H9 (cell line): ENCODE results near the gene VRK1. TPM values are rescaled to one million over a fixed set of nuclear protein-coding genes. Genes with fewer than 3 reads are reported as not detected.

ENCODE experiments used
- DNase-seq: peaks from one replicate; pipeline ENCODE4 v3.0.0-alpha.2; 2017
- H2AFZ ChIP-seq: one replicate; pipeline ENCODE4 v1.6.1; 2013; ENCODE audit warnings: mild to moderate bottlenecking, low read length, control low read depth, moderate library complexity
- H2AK5ac ChIP-seq: 2 replicates; pipeline ENCODE4 v1.6.1; 2013; ENCODE audit warnings: low read length, control low read depth, mixed read lengths; ENCODE audit not compliant: insufficient read length
- H2BK120ac ChIP-seq: one replicate; pipeline ENCODE4 v1.6.1; 2013; ENCODE audit warnings: low read depth, mild to moderate bottlenecking, low read length, control low read depth, inconsistent platforms; ENCODE audit not compliant: poor library complexity, severe bottlenecking
- H2BK12ac ChIP-seq: 2 replicates; pipeline ENCODE4 v1.6.1; 2013; ENCODE audit warnings: low read length, control low read depth, mixed read lengths, low read depth; ENCODE audit not compliant: insufficient read length
- H2BK15ac ChIP-seq: 2 replicates; pipeline ENCODE4 v1.6.1; 2013; ENCODE audit warnings: low read depth, low read length, control low read depth
- H2BK20ac ChIP-seq: one replicate; pipeline ENCODE4 v1.6.1; 2013; ENCODE audit warnings: low read depth, mild to moderate bottlenecking, low read length, control low read depth, inconsistent platforms; ENCODE audit not compliant: poor library complexity, severe bottlenecking
- H2BK5ac ChIP-seq: 2 replicates; pipeline ENCODE4 v1.6.1; 2013; ENCODE audit warnings: low read length, control low read depth, mixed read lengths; ENCODE audit not compliant: insufficient read length
- H3K14ac ChIP-seq: 2 replicates; pipeline ENCODE4 v1.6.1; 2013; ENCODE audit warnings: low read length, control low read depth; ENCODE audit not compliant: insufficient read depth
- H3K18ac ChIP-seq: 2 replicates; pipeline ENCODE4 v1.6.1; 2013; ENCODE audit warnings: low read depth, mild to moderate bottlenecking, mixed read lengths, low read length, control low read depth; ENCODE audit not compliant: insufficient read length
- H3K23ac ChIP-seq: 2 replicates; pipeline ENCODE4 v1.6.1; 2013; ENCODE audit warnings: low read length, control low read depth, mixed read lengths, low read depth; ENCODE audit not compliant: insufficient read length
- H3K23me2 ChIP-seq: 2 replicates; pipeline ENCODE4 v1.6.1; 2013; ENCODE audit warnings: low read depth, mild to moderate bottlenecking, mixed read lengths, low read length, control low read depth; ENCODE audit not compliant: insufficient read length, poor library complexity, severe bottlenecking
- H3K27ac ChIP-seq: 2 replicates; pipeline ENCODE4 v1.5.1; 2013; ENCODE audit warnings: low read length, control low read depth, mixed read lengths, low read depth; ENCODE audit not compliant: insufficient read length
- H3K27me3 ChIP-seq: 2 replicates; pipeline ENCODE4 v1.6.1; 2013; ENCODE audit warnings: low read length, control low read depth, inconsistent platforms; ENCODE audit not compliant: insufficient read depth
- H3K4ac ChIP-seq: 2 replicates; pipeline ENCODE4 v1.6.1; 2013; ENCODE audit warnings: low read depth, mild to moderate bottlenecking, control low read depth, inconsistent platforms, low read length, moderate library complexity
- H3K4me1 ChIP-seq: 2 replicates; pipeline ENCODE4 v1.6.1; 2013; ENCODE audit warnings: low read length, control low read depth, inconsistent platforms; ENCODE audit not compliant: insufficient read depth
- H3K4me2 ChIP-seq: 2 replicates; pipeline ENCODE4 v1.6.1; 2013; ENCODE audit warnings: low read length, control low read depth, mixed read lengths; ENCODE audit not compliant: insufficient read length, insufficient read depth
- H3K56ac ChIP-seq: 2 replicates; pipeline ENCODE4 v1.6.1; 2013; ENCODE audit warnings: low read depth, mild to moderate bottlenecking, mixed read lengths, low read length, control low read depth; ENCODE audit not compliant: insufficient read length
- H3K79me1 ChIP-seq: 2 replicates; pipeline ENCODE4 v1.6.1; 2013; ENCODE audit warnings: low read depth, mild to moderate bottlenecking, moderate library complexity, low read length, control low read depth, inconsistent platforms; ENCODE audit not compliant: insufficient read depth, poor library complexity, severe bottlenecking
- H3K79me2 ChIP-seq: 2 replicates; pipeline ENCODE4 v1.6.1; 2013; ENCODE audit warnings: low read length, control low read depth, inconsistent platforms; ENCODE audit not compliant: insufficient read depth
- H3K9ac ChIP-seq: 2 replicates; pipeline ENCODE4 v1.6.1; 2013; ENCODE audit warnings: low read length, control low read depth, mixed read lengths; ENCODE audit not compliant: insufficient read length; ENCODE audit errors: extremely low read depth
- H3K9me3 ChIP-seq: one replicate; pipeline ENCODE4 v1.6.1; 2013; ENCODE audit warnings: low read depth, low read length, inconsistent platforms; ENCODE audit not compliant: control insufficient read depth
- H3T11ph ChIP-seq: one replicate; pipeline ENCODE4 v1.6.1; 2013; ENCODE audit warnings: mild to moderate bottlenecking, low read length, control low read depth, inconsistent platforms
- H4K20me1 ChIP-seq: one replicate; pipeline ENCODE4 v1.6.1; 2013; ENCODE audit not compliant: control insufficient read depth, insufficient read length, insufficient read depth
- H4K5ac ChIP-seq: 2 replicates; pipeline ENCODE4 v1.6.1; 2013; ENCODE audit warnings: low read depth, mild to moderate bottlenecking, mixed read lengths, low read length, control low read depth; ENCODE audit not compliant: insufficient read length
- H4K8ac ChIP-seq: replicated peaks from 2 replicates; pipeline ENCODE4 v1.6.1; 2013; ENCODE audit warnings: low read length, control low read depth, mixed read lengths, low read depth; ENCODE audit not compliant: insufficient read length
- H4K91ac ChIP-seq: 2 replicates; pipeline ENCODE4 v1.6.1; 2013; ENCODE audit warnings: low read depth, mild to moderate bottlenecking, moderate library complexity, mixed read lengths, low read length, control low read depth; ENCODE audit not compliant: insufficient read length
- H3K27ac Mint-ChIP-seq, 3 experiments: 2 replicates in 2 of 3; 3 replicates in 1 of 3; pipeline ENCODE4 v1.8.0; 2020 to 2021; ENCODE audit warnings: mixed read lengths in 3 of 3, mild to moderate bottlenecking in 1 of 3, moderate library complexity in 1 of 3
- H3K27me3 Mint-ChIP-seq: 2 replicates; pipeline ENCODE4 v1.8.0; 2021; ENCODE audit warnings: low read depth, mild to moderate bottlenecking, moderate library complexity, mixed read lengths
- H3K36me3 Mint-ChIP-seq, 3 experiments: 2 replicates in 2 of 3; 3 replicates in 1 of 3; pipeline ENCODE4 v1.8.0; 2020 to 2021; ENCODE audit warnings: low read depth in 3 of 3, mixed read lengths in 3 of 3; ENCODE audit not compliant: insufficient read depth in 1 of 3
- H3K4me1 Mint-ChIP-seq, 2 experiments: 2 replicates each; pipeline ENCODE4 v1.8.0; 2020; ENCODE audit warnings: mixed read lengths in 2 of 2
- H3K4me3 Mint-ChIP-seq, 2 experiments: 2 replicates in 1 of 2; 3 replicates in 1 of 2; pipeline ENCODE4 v1.8.0; 2020 to 2021; ENCODE audit warnings: mild to moderate bottlenecking in 2 of 2, mixed read lengths in 2 of 2, moderate library complexity in 1 of 2
- H3K9me3 Mint-ChIP-seq, 2 experiments: 2 replicates in 1 of 2; 3 replicates in 1 of 2; pipeline ENCODE4 v1.8.0; 2020; ENCODE audit warnings: mild to moderate bottlenecking in 2 of 2, mixed read lengths in 2 of 2, moderate library complexity in 1 of 2
- CTCF ChIP-seq: fragments of 200-600 bp; sonication (generic); conservative IDR thresholded peaks from 3 replicates; pipeline ENCODE4 v1.8.0; 2021; ENCODE audit warnings: antibody characterized with exemption, mild to moderate bottlenecking
- WGBS: extraction: QIAGEN DNeasy Blood & Tissue Kit; methylation state at CpG from one replicate; pipeline ENCODE4 v1.1.7; 2013; ENCODE audit warnings: missing lambda C conversion rate, low lambda C conversion rate, mixed read lengths; ENCODE audit not compliant: insufficient read length; ENCODE audit errors: extremely low coverage; 5-methylcytosine and 5-hydroxymethylcytosine counted together
- total RNA-seq: library from RNA; stranded (reverse); gene quantifications from 2 replicates; pipeline ENCODE4 v1.2.1, GENCODE V29; 2021

VRK1 gene
- total RNA-seq, 1 experiment from 2014 or later = 55.7 TPM

GRCh38 chr14:96848011-96848410 lies 50.8 kb downstream of the VRK1 start:
- H3K27ac ChIP-seq = no peak overlapping the region
- no peak for TF ChIP-seq CTCF
- no peak overlapping the region for H3K9ac ChIP-seq
- H3K23me2 ChIP-seq = no peaks in the 10 kb centered on the region
- H4K91ac ChIP-seq = no peak overlapping the region
- H3K18ac ChIP-seq = no peak overlapping the region
- no peaks in the 10 kb centered on the region for H3K9me3 Mint-ChIP-seq
- no peak overlapping the region for H3K23ac ChIP-seq
- DNase-seq = no peak
- H3K27me3 ChIP-seq = no peaks in the 10 kb centered on the region
- H3K27ac Mint-ChIP-seq = peak overlapping the region in 2 of 3 experiments; percentile 10 to 18; a peak in 3 of 7 replicates
- no peak overlapping the region for H3K14ac ChIP-seq
- H4K20me1 ChIP-seq = no peaks in the 10 kb centered on the region
- no peak overlapping the region for H2AK5ac ChIP-seq
- H2BK5ac ChIP-seq = no peak overlapping the region
- no CpG with 5 or more reads among the region's 4 CpGs for WGBS
- H2BK12ac ChIP-seq = no peak overlapping the region
- H3K36me3 Mint-ChIP-seq = peaks cover 6 to 28% (median 23%) of the 10 kb centered on the region in 3 experiments
- H2BK120ac ChIP-seq = no peak overlapping the region
- H4K5ac ChIP-seq = no peak overlapping the region
- no peaks in the 10 kb centered on the region for H3K9me3 ChIP-seq
- no peak overlapping the region for H4K8ac ChIP-seq
- no peak overlapping the region for H2BK15ac ChIP-seq
- H3K4me1 Mint-ChIP-seq = peaks cover 0 to 2% of the 10 kb centered on the region in 2 experiments; a peak in 1 of 4 replicates
- H2AFZ ChIP-seq = no peak overlapping the region
- no peaks in the 10 kb centered on the region for H3K79me2 ChIP-seq
- no peak overlapping the region for H3K4me2 ChIP-seq
- no peaks in the 10 kb centered on the region for H3K4me1 ChIP-seq
- no peaks in the 10 kb centered on the region for H3K27me3 Mint-ChIP-seq
- no peak overlapping the region for H3K4me3 Mint-ChIP-seq
- no peak overlapping the region for H3T11ph ChIP-seq
- H3K79me1 ChIP-seq = no peaks in the 10 kb centered on the region
- no peak overlapping the region for H3K56ac ChIP-seq
- H2BK20ac ChIP-seq = no peak overlapping the region
- no peak overlapping the region for H3K4ac ChIP-seq
